ENCODE data around the gene ASTN2. TPM values are rescaled to one million over a fixed set of nuclear protein-coding genes. Genes with fewer than 3 reads are reported as not detected.

Gene ASTN2
- total RNA-seq, 4 donors from 2014 or later: 0.94 to 5.6 (median 3.7) TPM

DNA sequence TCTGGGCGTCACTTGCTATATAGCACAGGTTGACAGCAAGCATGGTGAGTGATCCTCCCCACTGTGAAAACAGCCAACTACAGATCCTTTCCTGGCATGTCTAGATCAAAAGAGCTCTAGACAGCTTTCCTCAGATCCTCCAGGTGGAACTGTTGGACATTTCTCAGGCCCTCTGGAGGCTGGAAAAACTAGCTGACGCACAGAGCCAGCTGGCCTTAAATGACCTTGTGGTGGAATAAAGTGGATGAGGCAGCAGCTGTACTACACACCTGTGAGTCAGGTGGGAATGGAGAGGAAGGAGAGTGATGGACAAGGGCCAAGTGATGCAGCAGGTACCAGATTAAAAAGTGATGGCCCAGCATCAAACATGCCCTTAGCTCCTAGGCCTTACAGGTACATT, 555.1 kb downstream of the ASTN2 start:
- Histone ChIP-seq H3K27ac (no peak overlapping the region), H3K9me3 (no peaks in the 10 kb centered on the region), H3K4me3 (replicated peaks in 1 of 3) (no peak overlapping the region), H3K4me1 (peaks cover 0 to 3% of the 10 kb centered on the region in 2 donors), H3K36me3 (no peaks in the 10 kb centered on the region), H3K27me3 (no peaks in the 10 kb centered on the region)
- peak; percentile 8 to 30 for DNase-seq
- TF ChIP-seq, protein P1, sequence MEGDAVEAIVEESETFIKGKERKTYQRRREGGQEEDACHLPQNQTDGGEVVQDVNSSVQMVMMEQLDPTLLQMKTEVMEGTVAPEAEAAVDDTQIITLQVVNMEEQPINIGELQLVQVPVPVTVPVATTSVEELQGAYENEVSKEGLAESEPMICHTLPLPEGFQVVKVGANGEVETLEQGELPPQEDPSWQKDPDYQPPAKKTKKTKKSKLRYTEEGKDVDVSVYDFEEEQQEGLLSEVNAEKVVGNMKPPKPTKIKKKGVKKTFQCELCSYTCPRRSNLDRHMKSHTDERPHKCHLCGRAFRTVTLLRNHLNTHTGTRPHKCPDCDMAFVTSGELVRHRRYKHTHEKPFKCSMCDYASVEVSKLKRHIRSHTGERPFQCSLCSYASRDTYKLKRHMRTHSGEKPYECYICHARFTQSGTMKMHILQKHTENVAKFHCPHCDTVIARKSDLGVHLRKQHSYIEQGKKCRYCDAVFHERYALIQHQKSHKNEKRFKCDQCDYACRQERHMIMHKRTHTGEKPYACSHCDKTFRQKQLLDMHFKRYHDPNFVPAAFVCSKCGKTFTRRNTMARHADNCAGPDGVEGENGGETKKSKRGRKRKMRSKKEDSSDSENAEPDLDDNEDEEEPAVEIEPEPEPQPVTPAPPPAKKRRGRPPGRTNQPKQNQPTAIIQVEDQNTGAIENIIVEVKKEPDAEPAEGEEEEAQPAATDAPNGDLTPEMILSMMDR (IDR thresholded peaks at IDR 0.05): no peak
- TF ChIP-seq POLR2A (IDR thresholded peaks at IDR 0.05): no peak
- WGBS, 2 donors: 71 to 92% methylated on average over 2 of the region's 2 CpGs
- intact Hi-C loops (cut with DNase I): loop anchor here (5.0 kb wide), 1 partner anchor 122 kb away; no protein-coding TSS in a partner anchor

DNA sequence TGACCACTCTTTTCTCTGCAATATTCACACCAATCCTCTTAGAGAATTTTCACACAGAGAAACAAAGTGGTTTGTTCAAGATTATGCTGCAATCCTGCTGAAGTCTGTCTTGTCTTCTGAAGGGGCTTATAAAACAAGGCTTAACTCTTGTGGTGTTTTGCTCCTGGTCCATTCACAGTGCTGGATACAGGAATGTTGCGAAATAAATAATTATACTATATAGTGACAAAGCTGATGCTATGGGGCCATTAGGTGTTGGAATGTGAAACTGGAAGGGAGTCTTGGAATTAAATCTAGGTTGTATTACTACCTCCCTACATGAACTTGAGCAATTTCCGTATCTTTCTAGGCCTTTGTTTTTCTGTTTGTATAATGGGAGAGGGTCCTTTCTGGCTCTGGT, 557.5 kb downstream of the ASTN2 start:
- DNase-seq: no peak
- no peaks in the 10 kb centered on the region for H3K27me3 ChIP-seq
- 50 to 99% methylated on average over 2 of the region's 2 CpGs for WGBS, 2 donors

DNA sequence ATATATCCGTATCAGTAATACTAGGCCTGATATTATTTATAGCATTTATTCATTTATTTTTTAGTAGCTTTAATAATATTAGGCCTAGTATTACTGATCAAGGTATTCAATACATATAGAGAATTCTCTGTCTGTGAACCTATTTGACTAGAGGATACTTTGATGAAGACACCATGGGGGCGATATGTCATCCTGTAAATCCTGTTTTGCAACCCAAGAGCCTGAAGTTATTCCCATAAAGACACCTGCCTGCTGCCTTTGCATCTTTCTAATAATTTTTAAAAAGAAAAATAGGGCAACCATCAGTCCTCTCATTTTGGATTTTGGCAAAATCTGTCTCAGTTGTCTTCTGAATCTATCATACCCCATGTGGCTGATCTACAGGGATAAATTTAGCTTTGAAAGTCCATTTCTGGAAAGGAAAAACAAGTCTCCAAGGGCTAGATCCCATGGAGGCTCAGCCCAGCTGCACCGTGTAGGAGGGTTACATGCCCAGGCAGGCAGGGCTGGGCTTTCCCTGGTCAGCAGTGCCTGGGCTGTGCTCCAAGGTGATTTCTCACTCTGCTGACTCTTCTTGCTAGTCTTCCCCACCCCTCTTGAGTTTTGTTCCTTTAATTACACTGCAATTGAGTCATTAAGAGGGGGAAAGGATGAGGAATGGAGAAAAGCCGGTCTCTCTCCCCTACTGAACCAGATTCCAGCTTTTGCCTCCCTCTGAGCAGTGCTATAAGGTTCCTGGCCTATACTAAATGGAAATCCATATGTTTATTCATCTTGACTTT, 558.8 kb downstream of the ASTN2 start:
- WGBS, 2 donors: 60% methylated on average over 4 of the region's 4 CpGs
- Histone ChIP-seq H3K9me3 (no peaks in the 10 kb centered on the region), H3K27me3 (no peaks in the 10 kb centered on the region), H3K4me1 (peaks cover 0 to 3% of the 10 kb centered on the region in 2 donors), H3K36me3 (no peaks in the 10 kb centered on the region), H3K4me3 (replicated peaks in 1 of 3) (no peak overlapping the region), H3K27ac (no peak overlapping the region)
- TF ChIP-seq, protein P1 (IDR thresholded peaks at IDR 0.05): no peak
- TF ChIP-seq POLR2A (IDR thresholded peaks at IDR 0.05): no peak
- intact Hi-C loops (cut with DNase I): loop anchor here (5.0 kb wide), 1 partner anchor 119 kb away; no protein-coding TSS in a partner anchor
- DNase-seq: peak; percentile 44 to 59

More for the DNA sequence above, 557.5 kb downstream of the ASTN2 start:
- intact Hi-C loops (cut with DNase I): loop anchor here (5.0 kb wide), 1 partner anchor 120 kb away; no protein-coding TSS in a partner anchor
- no peaks in the 10 kb centered on the region for H3K36me3 ChIP-seq
- no peak overlapping the region for H3K4me3 ChIP-seq (replicated peaks in 1 of 3)
- no peaks in the 10 kb centered on the region for H3K9me3 ChIP-seq
- H3K27ac ChIP-seq: no peak overlapping the region
- TF ChIP-seq, protein P1 (IDR thresholded peaks at IDR 0.05): no peak
- no peak for TF ChIP-seq POLR2A (IDR thresholded peaks at IDR 0.05)
- H3K4me1 ChIP-seq: peaks cover 0 to 3% of the 10 kb centered on the region in 2 donors

DNA sequence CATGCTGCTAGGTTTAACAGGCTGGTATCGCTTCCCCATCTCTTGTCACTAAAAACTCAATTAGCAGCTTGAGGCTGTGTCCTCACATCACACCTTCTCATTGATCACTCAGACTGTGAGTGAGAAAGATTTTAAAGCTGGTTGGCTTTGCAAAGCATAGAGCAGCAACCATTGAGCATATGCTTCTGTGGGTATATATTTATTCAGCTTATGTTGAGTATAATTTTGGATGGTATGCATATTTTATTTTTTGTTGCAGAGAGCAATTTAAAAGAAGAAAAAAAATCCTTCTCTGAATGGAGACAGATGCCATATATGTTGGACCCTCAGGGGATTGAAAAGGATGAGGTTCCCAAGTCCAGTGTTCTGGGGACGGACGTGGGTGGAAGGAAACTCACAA, 565.1 kb downstream of the ASTN2 start:
- TF ChIP-seq, protein P1 (IDR thresholded peaks at IDR 0.05): no peak
- TF ChIP-seq POLR2A (IDR thresholded peaks at IDR 0.05): no peak
- intact Hi-C loops (cut with DNase I): no loop called here
- Histone ChIP-seq H3K4me1 (no peaks in the 10 kb centered on the region), H3K27me3 (no peaks in the 10 kb centered on the region), H3K36me3 (no peaks in the 10 kb centered on the region), H3K9me3 (no peaks in the 10 kb centered on the region), H3K27ac (no peak overlapping the region), H3K4me3 (replicated peaks in 1 of 3) (no peak overlapping the region)
- 53 to 74% methylated on average over 3 of the region's 3 CpGs for WGBS, 2 donors
- DNase-seq: no peak

DNA sequence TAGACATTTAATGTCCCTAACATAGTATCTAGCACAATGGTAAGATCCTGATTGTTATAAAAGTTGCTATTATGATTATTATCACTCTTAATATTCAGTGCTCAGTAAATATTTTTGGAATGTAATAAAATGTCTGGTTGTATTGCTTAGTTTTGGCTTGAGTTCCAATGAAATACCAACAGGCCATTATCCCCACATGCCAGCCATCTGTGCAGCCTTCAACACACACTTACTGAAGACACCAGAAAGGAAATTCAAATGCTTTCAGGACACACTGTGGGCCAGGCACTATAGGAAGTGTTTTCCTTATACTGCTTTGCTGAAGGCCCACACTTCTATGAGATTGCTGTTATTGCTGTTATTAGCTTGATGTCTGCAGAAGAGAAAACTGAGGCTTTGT, 570.2 kb downstream of the ASTN2 start:
- no peaks in the 10 kb centered on the region for H3K4me1 ChIP-seq
- DNase-seq: no peak
- intact Hi-C loops (cut with DNase I): no loop called here
- no peak overlapping the region for H3K27ac ChIP-seq
- no peaks in the 10 kb centered on the region for H3K36me3 ChIP-seq
- no peak overlapping the region for H3K4me3 ChIP-seq (replicated peaks in 1 of 3)
- H3K9me3 ChIP-seq: no peaks in the 10 kb centered on the region
- H3K27me3 ChIP-seq: no peaks in the 10 kb centered on the region
- TF ChIP-seq, protein P1 (IDR thresholded peaks at IDR 0.05): no peak
- no peak for TF ChIP-seq POLR2A (IDR thresholded peaks at IDR 0.05)

All from thyroid gland (tissue), 4 donors.